Hepatocyte (in vitro differentiated cells): Measurements from ENCODE around the gene CLCN1.

Source experiments
- CTCF ChIP-seq: fragments of 200-600 bp; sonication (generic); IDR thresholded peaks from 2 replicates; pipeline ENCODE4 v1.5.1; 2016; ENCODE audit warnings: antibody characterized with exemption, mild to moderate bottlenecking; ENCODE audit not compliant: poor library complexity
- EZH2 ChIP-seq: fragments of 200-600 bp; sonication (generic); IDR thresholded peaks from 2 replicates; pipeline ENCODE4 v1.6.1; 2016; ENCODE audit warnings: antibody characterized with exemption, mild to moderate bottlenecking, borderline replicate concordance

DNA sequence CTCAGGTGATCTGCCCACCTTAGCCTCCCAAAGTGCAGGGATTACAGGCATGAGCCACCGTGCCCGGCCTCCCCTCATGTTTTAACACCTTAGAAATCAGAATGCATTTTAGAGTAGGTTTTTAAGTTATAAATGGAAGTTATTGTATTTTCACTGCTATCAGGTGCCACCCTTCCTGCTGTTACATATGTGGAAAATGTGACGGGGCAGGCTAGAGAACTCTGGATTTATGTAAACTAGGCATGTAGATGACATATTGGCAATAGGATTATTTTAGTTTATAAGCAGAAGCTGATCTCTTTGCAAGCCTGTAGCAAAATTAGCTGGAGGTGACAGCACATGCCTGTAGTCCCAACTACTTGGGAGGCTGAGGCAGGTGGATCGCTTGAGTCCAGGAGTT, 25.6 kb upstream of the CLCN1 start:
- no peak for TF ChIP-seq CTCF
- TF ChIP-seq EZH2 = no peak
